Measurements from ENCODE around the gene PAK5. TPM values are rescaled to one million over a fixed set of nuclear protein-coding genes. Genes with fewer than 3 reads are reported as not detected.

The PAK5 gene
- total and polyA plus RNA-seq, 3 experiments from 2014 or later: not detected

GRCh38 chr20:9761476-9761875 lies 77.4 kb downstream of the PAK5 start:
- Mint-ChIP-seq H3K9me3 (peaks cover 5 to 14% (median 9%) of the 10 kb centered on the region in 5 donors), H3K27me3 (no peaks in the 10 kb centered on the region), H3K36me3 (no peaks in the 10 kb centered on the region), H3K4me1 (no peaks in the 10 kb centered on the region), H3K4me3 (no peak overlapping the region), H3K27ac (no peak overlapping the region)
- H3K4me3 ChIP-seq (ENCODE audit: low read length): no peak overlapping the region
- H3K36me3 ChIP-seq (ENCODE audit: insufficient read depth, low read length): no peaks in the 10 kb centered on the region
- no peaks in the 10 kb centered on the region for H3K4me1 ChIP-seq (ENCODE audit: insufficient read depth, low read length)
- no peak overlapping the region for H3K27ac ChIP-seq (ENCODE audit: low read depth, low read length)
- CTCF ChIA-PET: no interaction called here
- DNase-seq: no peak
- H3K9me3 ChIP-seq (ENCODE audit: low read length): no peaks in the 10 kb centered on the region
- POLR2A ChIA-PET: no interaction called here
- H3K27me3 ChIP-seq (ENCODE audit: insufficient read depth, low read length, poor library complexity, severe bottlenecking): no peaks in the 10 kb centered on the region

GRCh38 chr20:9759392-9759791 lies 79.5 kb downstream of the PAK5 start:
- H3K4me3 ChIP-seq (ENCODE audit: low read length): no peak overlapping the region
- Mint-ChIP-seq H3K9me3 (peaks cover 5 to 13% (median 9%) of the 10 kb centered on the region in 5 donors), H3K4me3 (no peak overlapping the region), H3K27me3 (no peaks in the 10 kb centered on the region), H3K4me1 (no peaks in the 10 kb centered on the region), H3K36me3 (no peaks in the 10 kb centered on the region), H3K27ac (no peak overlapping the region)
- no peaks in the 10 kb centered on the region for H3K27me3 ChIP-seq (ENCODE audit: insufficient read depth, low read length, poor library complexity, severe bottlenecking)
- H3K4me1 ChIP-seq (ENCODE audit: insufficient read depth, low read length): no peaks in the 10 kb centered on the region
- no peaks in the 10 kb centered on the region for H3K36me3 ChIP-seq (ENCODE audit: insufficient read depth, low read length)
- ChIA-PET CTCF (interaction anchor here (1.6 kb wide), 1 partner anchor 10 kb away, joined by 4 read pairs; no protein-coding TSS in a partner anchor), POLR2A (no interaction called here)
- no peaks in the 10 kb centered on the region for H3K9me3 ChIP-seq (ENCODE audit: low read length)
- H3K27ac ChIP-seq (ENCODE audit: low read depth, low read length): no peak overlapping the region
- no peak for DNase-seq

GRCh38 chr20:9758752-9759151 lies 80.1 kb downstream of the PAK5 start:
- H3K9me3 Mint-ChIP-seq: peaks cover 4 to 13% (median 9%) of the 10 kb centered on the region in 5 donors
- H3K9me3 ChIP-seq (ENCODE audit: low read length): no peaks in the 10 kb centered on the region
- no peaks in the 10 kb centered on the region for H3K4me1 Mint-ChIP-seq
- POLR2A ChIA-PET: no interaction called here
- no peak overlapping the region for H3K27ac ChIP-seq (ENCODE audit: low read depth, low read length)
- H3K36me3 Mint-ChIP-seq: no peaks in the 10 kb centered on the region
- no peak overlapping the region for H3K27ac Mint-ChIP-seq
- no peak for DNase-seq
- H3K27me3 Mint-ChIP-seq: peaks cover 0 to 1% of the 10 kb centered on the region in 2 donors
- H3K27me3 ChIP-seq (ENCODE audit: insufficient read depth, low read length, poor library complexity, severe bottlenecking): no peaks in the 10 kb centered on the region
- no peak overlapping the region for H3K4me3 ChIP-seq (ENCODE audit: low read length)
- no peaks in the 10 kb centered on the region for H3K4me1 ChIP-seq (ENCODE audit: insufficient read depth, low read length)
- no peak overlapping the region for H3K4me3 Mint-ChIP-seq
- no peaks in the 10 kb centered on the region for H3K36me3 ChIP-seq (ENCODE audit: insufficient read depth, low read length)
- CTCF ChIA-PET: no interaction called here

- H3K36me3 Mint-ChIP-seq: no peaks in the 10 kb centered on the region
- POLR2A ChIA-PET: no interaction called here
- Histone ChIP-seq H3K27ac (ENCODE audit: low read depth, low read length) (no peak overlapping the region), H3K27me3 (ENCODE audit: insufficient read depth, low read length, poor library complexity, severe bottlenecking) (no peaks in the 10 kb centered on the region), H3K9me3 (ENCODE audit: low read length) (no peaks in the 10 kb centered on the region), H3K4me1 (ENCODE audit: insufficient read depth, low read length) (no peaks in the 10 kb centered on the region), H3K36me3 (ENCODE audit: insufficient read depth, low read length) (no peaks in the 10 kb centered on the region), H3K4me3 (ENCODE audit: low read length) (no peak overlapping the region)
- peaks cover 2 to 6% (median 5%) of the 10 kb centered on the region in 5 donors for H3K9me3 Mint-ChIP-seq
- peaks cover 0 to 2% of the 10 kb centered on the region in 2 donors for H3K27me3 Mint-ChIP-seq
- CTCF ChIA-PET: no interaction called here
- no peaks in the 10 kb centered on the region for H3K4me1 Mint-ChIP-seq
- H3K4me3 Mint-ChIP-seq: no peak overlapping the region
- H3K27ac Mint-ChIP-seq: no peak overlapping the region
- no peak for DNase-seq
Measured at GRCh38 chr20:9756660-9757059, 82.2 kb downstream of the PAK5 start.

- H3K36me3 ChIP-seq (ENCODE audit: insufficient read depth, low read length): no peaks in the 10 kb centered on the region
- peaks cover 0 to 2% of the 10 kb centered on the region in 2 donors for H3K27me3 Mint-ChIP-seq
- no peak overlapping the region for H3K27ac Mint-ChIP-seq
- H3K27ac ChIP-seq (ENCODE audit: low read depth, low read length): no peak overlapping the region
- H3K9me3 ChIP-seq (ENCODE audit: low read length): no peaks in the 10 kb centered on the region
- H3K27me3 ChIP-seq (ENCODE audit: insufficient read depth, low read length, poor library complexity, severe bottlenecking): no peaks in the 10 kb centered on the region
- no peak overlapping the region for H3K4me3 ChIP-seq (ENCODE audit: low read length)
- ChIA-PET POLR2A (no interaction called here), CTCF (no interaction called here)
- no peak overlapping the region for H3K4me3 Mint-ChIP-seq
- DNase-seq: no peak
- H3K4me1 Mint-ChIP-seq: no peaks in the 10 kb centered on the region
- H3K9me3 Mint-ChIP-seq: peaks cover 0 to 5% (median 2%) of the 10 kb centered on the region in 5 donors
- no peaks in the 10 kb centered on the region for H3K36me3 Mint-ChIP-seq
- H3K4me1 ChIP-seq (ENCODE audit: insufficient read depth, low read length): no peaks in the 10 kb centered on the region
Measured at GRCh38 chr20:9755301-9755700, 83.6 kb downstream of the PAK5 start.

GRCh38 chr20:9744551-9744950 lies 94.3 kb downstream of the PAK5 start:
- H3K27me3 Mint-ChIP-seq: no peaks in the 10 kb centered on the region
- H3K4me1 ChIP-seq (ENCODE audit: insufficient read depth, low read length): no peaks in the 10 kb centered on the region
- no peak for DNase-seq
- POLR2A ChIA-PET: no interaction called here
- no peaks in the 10 kb centered on the region for H3K27me3 ChIP-seq (ENCODE audit: insufficient read depth, low read length, poor library complexity, severe bottlenecking)
- H3K36me3 Mint-ChIP-seq: peaks cover 0 to 2% (median 0%) of the 10 kb centered on the region in 3 donors
- no peak overlapping the region for H3K4me3 ChIP-seq (ENCODE audit: low read length)
- no peaks in the 10 kb centered on the region for H3K4me1 Mint-ChIP-seq
- no peaks in the 10 kb centered on the region for H3K36me3 ChIP-seq (ENCODE audit: insufficient read depth, low read length)
- CTCF ChIA-PET: no interaction called here
- no peak overlapping the region for H3K27ac Mint-ChIP-seq
- H3K4me3 Mint-ChIP-seq: no peak overlapping the region
- H3K9me3 ChIP-seq (ENCODE audit: low read length): no peaks in the 10 kb centered on the region
- H3K27ac ChIP-seq (ENCODE audit: low read depth, low read length): no peak overlapping the region
- H3K9me3 Mint-ChIP-seq: peaks cover 2 to 13% (median 5%) of the 10 kb centered on the region in 5 donors

- H3K4me1 Mint-ChIP-seq: no peaks in the 10 kb centered on the region
- ChIA-PET POLR2A (no interaction called here), CTCF (no interaction called here)
- no peak overlapping the region for H3K4me3 Mint-ChIP-seq
- peaks cover 0 to 2% (median 0%) of the 10 kb centered on the region in 3 donors for H3K36me3 Mint-ChIP-seq
- Histone ChIP-seq H3K4me3 (ENCODE audit: low read length) (no peak overlapping the region), H3K27me3 (ENCODE audit: insufficient read depth, low read length, poor library complexity, severe bottlenecking) (no peaks in the 10 kb centered on the region), H3K9me3 (ENCODE audit: low read length) (no peaks in the 10 kb centered on the region), H3K36me3 (ENCODE audit: insufficient read depth, low read length) (no peaks in the 10 kb centered on the region), H3K4me1 (ENCODE audit: insufficient read depth, low read length) (no peaks in the 10 kb centered on the region), H3K27ac (ENCODE audit: low read depth, low read length) (no peak overlapping the region)
- H3K27me3 Mint-ChIP-seq: no peaks in the 10 kb centered on the region
- H3K9me3 Mint-ChIP-seq: peaks cover 2 to 14% (median 5%) of the 10 kb centered on the region in 5 donors
- DNase-seq: no peak
- H3K27ac Mint-ChIP-seq: no peak overlapping the region
Measured at GRCh38 chr20:9743871-9744270, 95.0 kb downstream of the PAK5 start.

GRCh38 chr20:9742821-9743220 lies 96.1 kb downstream of the PAK5 start:
- no peak overlapping the region for H3K27ac Mint-ChIP-seq
- CTCF ChIA-PET: no interaction called here

GRCh38 chr20:9741996-9742395 lies 96.9 kb downstream of the PAK5 start:
- Mint-ChIP-seq H3K4me3 (no peak overlapping the region), H3K9me3 (peaks cover 2 to 17% (median 7%) of the 10 kb centered on the region in 5 donors), H3K27ac (no peak overlapping the region), H3K36me3 (peaks cover 0 to 2% (median 0%) of the 10 kb centered on the region in 3 donors), H3K27me3 (no peaks in the 10 kb centered on the region), H3K4me1 (no peaks in the 10 kb centered on the region)
- H3K27ac ChIP-seq (ENCODE audit: low read depth, low read length): no peak overlapping the region
- no peaks in the 10 kb centered on the region for H3K36me3 ChIP-seq (ENCODE audit: insufficient read depth, low read length)
- no peak overlapping the region for H3K4me3 ChIP-seq (ENCODE audit: low read length)
- no peaks in the 10 kb centered on the region for H3K9me3 ChIP-seq (ENCODE audit: low read length)
- H3K27me3 ChIP-seq (ENCODE audit: insufficient read depth, low read length, poor library complexity, severe bottlenecking): no peaks in the 10 kb centered on the region
- no peaks in the 10 kb centered on the region for H3K4me1 ChIP-seq (ENCODE audit: insufficient read depth, low read length)
- POLR2A ChIA-PET: no interaction called here
- CTCF ChIA-PET: no interaction called here
- no peak for DNase-seq

More at GRCh38 chr20:9742821-9743220, 96.1 kb downstream of the PAK5 start:
- no peak overlapping the region for H3K4me3 Mint-ChIP-seq
- peaks cover 0 to 2% (median 0%) of the 10 kb centered on the region in 3 donors for H3K36me3 Mint-ChIP-seq
- DNase-seq: no peak
- H3K27me3 ChIP-seq (ENCODE audit: insufficient read depth, low read length, poor library complexity, severe bottlenecking): no peaks in the 10 kb centered on the region
- no peaks in the 10 kb centered on the region for H3K27me3 Mint-ChIP-seq
- no peak overlapping the region for H3K27ac ChIP-seq (ENCODE audit: low read depth, low read length)
- no peaks in the 10 kb centered on the region for H3K4me1 ChIP-seq (ENCODE audit: insufficient read depth, low read length)
- H3K4me1 Mint-ChIP-seq: no peaks in the 10 kb centered on the region
- no peaks in the 10 kb centered on the region for H3K36me3 ChIP-seq (ENCODE audit: insufficient read depth, low read length)
- no peak overlapping the region for H3K4me3 ChIP-seq (ENCODE audit: low read length)
- H3K9me3 ChIP-seq (ENCODE audit: low read length): no peaks in the 10 kb centered on the region
- H3K9me3 Mint-ChIP-seq: peaks cover 2 to 14% (median 7%) of the 10 kb centered on the region in 5 donors
- POLR2A ChIA-PET: no interaction called here

Data from CD8-positive, alpha-beta memory T cell (primary cell).